Testis (tissue), 2 donors: Measurements from ENCODE around the gene PIEZO1.

Source experiments
- CTCF ChIP-seq, 3 experiments: fragments of 450-650 bp in 2 of 3; fragments of 200-600 bp in 1 of 3; sonication (generic) in 1 of 3; IDR thresholded peaks; one replicate each; pipeline ENCODE4 v1.5.1; 2016 to 2019; ENCODE audit warnings: antibody characterized with exemption in 3 of 3, mild to moderate bottlenecking in 2 of 3, moderate library complexity in 1 of 3
- POLR2A ChIP-seq: fragments of 450-650 bp; IDR thresholded peaks from one replicate; pipeline ENCODE4 v1.6.1; 2017; ENCODE audit warnings: antibody characterized with exemption, mild to moderate bottlenecking, moderate library complexity

- TF ChIP-seq POLR2A (no peak), CTCF (IDR thresholded peaks at IDR 0.05) (no peak)
Measured at GRCh38 chr16:88688013-88688778, 96.8 kb downstream of the PIEZO1 start.
